GM12878 (cell line): ENCODE measurements around the gene PDF. TPM values are rescaled to one million over a fixed set of nuclear protein-coding genes. Genes with fewer than 3 reads are reported as not detected.

Source experiments
- ATAC-seq: fragments of 200-7000 bp; cut with Tn5 transposase; 3 replicates; pipeline ENCODE4 v1.9.1; 2020; ENCODE audit warnings: mild to moderate bottlenecking, moderate library complexity
- BruUV-seq: library from RNA; stranded (reverse); fragments of 400-500 nt; replicated peaks from 2 replicates; lab custom pipeline; 2021; lab: Mats Ljungman, UMichigan
- CTCF ChIA-PET: fragments of 300-600 bp; sonication (Branson Sonifier 250); formaldehyde crosslinking; extraction: SDS; loops from one replicate; lab custom pipeline; 2021; ENCODE audit warnings: inconsistent platforms; lab: Yijun Ruan, JAX
- POLR2A ChIA-PET: fragments of 350-600 bp; formaldehyde crosslinking; extraction: SDS; loops from one replicate; lab custom pipeline; 2021; ENCODE audit warnings: inconsistent platforms; lab: Charles Lee
- RAD21 ChIA-PET: fragments of 300-600 bp; sonication (Branson Sonifier 250); formaldehyde crosslinking; loops from one replicate; lab custom pipeline; 2023; ENCODE audit warnings: antibody characterized with exemption; ENCODE audit not compliant: unreplicated experiment; lab: Charles Lee
- SMC1A ChIA-PET: fragments of 300-600 bp; sonication (Branson Sonifier 250); formaldehyde crosslinking; loops from one replicate; lab custom pipeline; 2023; ENCODE audit not compliant: unreplicated experiment, uncharacterized antibody; lab: Charles Lee
- DNase-seq: peaks from one replicate; pipeline ENCODE4 v3.0.0-alpha.2; 2011; ENCODE audit warnings: low read depth, low spot score
- FAIRE-seq: peaks from 3 replicates; lab custom pipeline; 2011; peaks lifted over from hg19 to GRCh38; lab: Jason Lieb, UNC
- H2AFZ ChIP-seq: 2 replicates; pipeline ENCODE4 v1.6.0; 2011; ENCODE audit warnings: low read depth, low read length, control low read depth; ENCODE audit not compliant: control insufficient read depth
- H3K27ac ChIP-seq: 2 replicates; pipeline ENCODE4 v1.5.1; 2011; ENCODE audit warnings: control low read depth; ENCODE audit not compliant: control insufficient read depth, insufficient read depth
- H3K27me3 ChIP-seq, 2 experiments: replicated peaks in 1 of 2; 2 replicates each; pipeline versions ENCODE4 v1.6.0 to v1.6.1; 2011; ENCODE audit warnings: low read length in 1 of 2; ENCODE audit not compliant: control insufficient read depth in 2 of 2, insufficient read depth in 2 of 2
- H3K36me3 ChIP-seq, 2 experiments: 2 replicates each; pipeline ENCODE4 v1.5.1; 2011; ENCODE audit warnings: low read length in 1 of 2; ENCODE audit not compliant: control insufficient read depth in 2 of 2, insufficient read depth in 2 of 2
- H3K4me1 ChIP-seq: 2 replicates; pipeline ENCODE4 v1.6.1; 2011; ENCODE audit warnings: mild to moderate bottlenecking, low read length, moderate library complexity, mixed read lengths; ENCODE audit not compliant: control insufficient read depth, insufficient read depth
- H3K4me2 ChIP-seq: 2 replicates; pipeline ENCODE4 v1.6.0; 2011; ENCODE audit warnings: control low read depth; ENCODE audit not compliant: control insufficient read depth, insufficient read depth
- H3K4me3 ChIP-seq: fragments of 200-600 bp; sonication (generic); 2 replicates; pipeline ENCODE4 v1.5.1; 2016
- H3K79me2 ChIP-seq: 2 replicates; pipeline ENCODE4 v1.6.0; 2011; ENCODE audit warnings: low read length; ENCODE audit not compliant: control insufficient read depth, insufficient read depth
- H3K9ac ChIP-seq: 2 replicates; pipeline ENCODE4 v1.8.0; 2011; ENCODE audit warnings: low read length, control low read depth, mixed read lengths; ENCODE audit not compliant: control insufficient read depth, insufficient read depth
- H3K9me3 ChIP-seq: replicated peaks from 3 replicates; pipeline ENCODE4 v1.5.1; 2011; ENCODE audit warnings: mild to moderate bottlenecking, low read length; ENCODE audit not compliant: control insufficient read depth, insufficient read depth
- H4K20me1 ChIP-seq: 2 replicates; pipeline ENCODE4 v1.6.0; 2011; ENCODE audit not compliant: control insufficient read depth, insufficient read depth
- DPF2 ChIP-seq: fragments of 450-650 bp; IDR thresholded peaks from 2 replicates; pipeline ENCODE4 v1.6.1; 2017; ENCODE audit warnings: mild to moderate bottlenecking
- ESRRA ChIP-seq: IDR thresholded peaks from 2 replicates; pipeline ENCODE4 v1.6.1; 2012; ENCODE audit warnings: mild to moderate bottlenecking, low read length, improper control_type of control experiment
- EZH2 ChIP-seq: IDR thresholded peaks from 2 replicates; pipeline ENCODE4 v1.6.1; 2012; ENCODE audit warnings: low read depth, mild to moderate bottlenecking, control low read depth, inconsistent platforms, low read length, borderline replicate concordance; ENCODE audit not compliant: control insufficient read depth
- KDM1A ChIP-seq: fragments of 200-600 bp; sonication (generic); IDR thresholded peaks from 2 replicates; pipeline ENCODE4 v1.6.1; 2016; ENCODE audit warnings: borderline replicate concordance
- NFXL1 ChIP-seq: fragments of 450-650 bp; IDR thresholded peaks from 2 replicates; pipeline ENCODE4 v1.6.1; 2017; ENCODE audit warnings: antibody characterized with exemption, mild to moderate bottlenecking, borderline replicate concordance
- POLR2AphosphoS5 ChIP-seq: IDR thresholded peaks from 2 replicates; pipeline ENCODE4 v1.6.1; 2011; ENCODE audit warnings: mild to moderate bottlenecking, low read length, inconsistent platforms
- RCOR1 ChIP-seq: conservative IDR thresholded peaks from 2 replicates; pipeline ENCODE4 v1.6.1; 2012; ENCODE audit warnings: low read depth, low read length, improper control_type of control experiment
- WGBS: methylation state at CpG from one replicate; pipeline ENCODE4 v1.1.6; 2016; ENCODE audit warnings: low lambda C conversion rate; ENCODE audit not compliant: insufficient replicate concordance, insufficient coverage; ENCODE audit errors: missing lambda C conversion rate; 5-methylcytosine and 5-hydroxymethylcytosine counted together
- in situ Hi-C: fragments of 300-500 bp; cut with MboI; formaldehyde crosslinking; loops from 9 replicates; pipeline ENCODE4 v1.14.3; 2018; ENCODE audit warnings: mixed read lengths
- intact Hi-C: fragments of 100-400 bp; cut with micrococcal nuclease; formaldehyde crosslinking; loops from one replicate; pipeline ENCODE4 v1.14.2; 2022; ENCODE audit not compliant: unreplicated experiment
- polyA plus RNA-seq, 11 experiments: library from polyadenylated mRNA; depleted of rRNA in 4 of 11; unstranded in 6 of 11; stranded (reverse) in 5 of 11; fragments of >200 nt; fragmentation: Nextera tagmentation in 4 of 11; fragmentation: Illumina TruSeq in 1 of 11; extraction: Ambion mirVana in 4 of 11; extraction: Trizol in 1 of 11; gene quantifications; 1 replicate in 1 of 11; 2 replicates in 10 of 11; pipeline versions ENCODE4 v1.2.1 to v1.2.3, GENCODE V29; 2011 to 2016; ENCODE audit warnings: inconsistent platforms in 2 of 11, missing spikeins in 2 of 11, low read depth in 1 of 11
- total RNA-seq, 4 experiments: library from RNA; depleted of rRNA in 3 of 4; stranded (reverse); fragments of >200 nt in 3 of 4; fragmentation: Illumina TruSeq in 1 of 4; extraction: Trizol in 1 of 4; gene quantifications; 2 replicates each; pipeline versions ENCODE4 v1.2.1 to v1.2.3, GENCODE V29; 2013 to 2021
- TF ChIP-seq, protein P1 (sequence below): fragments of 450-650 bp; IDR thresholded peaks from 2 replicates; pipeline ENCODE4 v1.6.1; 2017; ENCODE audit warnings: borderline replicate concordance
- TF ChIP-seq, protein P2 (sequence below): fragments of 150-350 bp; IDR thresholded peaks from 2 replicates; pipeline ENCODE4 v1.6.1; 2014; ENCODE audit warnings: mild to moderate bottlenecking, low read depth, low read length
- TF ChIP-seq, protein P3 (sequence below): fragments of 450-650 bp; IDR thresholded peaks from 2 replicates; pipeline ENCODE4 v1.6.1; 2017; ENCODE audit warnings: mild to moderate bottlenecking
- TF ChIP-seq, protein P4 (sequence below): fragments of 450-650 bp; formaldehyde crosslinking; IDR thresholded peaks from 2 replicates; pipeline ENCODE4 v1.4.0; 2022; ENCODE audit warnings: mild to moderate bottlenecking, moderate library complexity

The PDF gene
- total and polyA plus RNA-seq, 10 of the 15 experiments (the other 5 are each of a cell fraction or from before 2014, with no cell fraction given), result 0.13 to 44.1 (median 16.7) TPM

DNA sequence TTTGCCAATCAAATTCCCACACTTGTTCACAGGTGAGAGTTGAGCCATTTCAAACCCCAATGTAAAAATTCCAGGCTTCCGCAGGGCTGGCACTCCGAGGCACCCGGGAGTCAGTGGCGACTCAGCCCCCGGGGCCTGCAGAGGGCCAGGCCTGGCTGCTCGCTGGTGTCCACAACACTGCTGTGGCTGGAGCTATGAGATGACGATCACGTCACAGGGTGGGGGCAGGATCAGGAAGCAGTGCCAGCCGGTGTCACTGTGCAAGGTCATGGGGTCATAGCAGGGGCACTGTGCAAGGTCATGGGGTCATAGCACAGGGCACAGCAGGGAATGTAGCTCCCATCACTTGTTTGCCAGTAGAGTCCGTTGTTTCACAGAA lies 11.5 kb downstream of the PDF start:
- ChIA-PET SMC1A (interaction anchor here (1.4 kb wide), 1 partner anchor 10 kb away, joined by 4 read pairs; no protein-coding TSS in a partner anchor), RAD21 (no interaction called here), CTCF (interaction anchor here (0.6 kb wide), 1 partner anchor 62 kb away, joined by 3 read pairs; no protein-coding TSS in a partner anchor), POLR2A (no interaction called here)
- Histone ChIP-seq H3K4me3 (no peak overlapping the region), H3K4me2 (no peak overlapping the region), H3K36me3 (peaks cover 24 to 47% of the 10 kb centered on the region in 2 experiments), H3K79me2 (peaks cover 7% of the 10 kb centered on the region), H3K27me3 (no peaks in the 10 kb centered on the region), H3K27ac (no peak overlapping the region), H3K9ac (no peak overlapping the region), H3K9me3 (no peaks in the 10 kb centered on the region), H4K20me1 (no peaks in the 10 kb centered on the region), H3K4me1 (no peaks in the 10 kb centered on the region; the same call in 1 of the 2 replicates), H2AFZ (no peak overlapping the region)
- DNase-seq (no peak), ATAC-seq (no peak), FAIRE-seq (no peak)
- in situ Hi-C loops (no loop called here), intact Hi-C loops (no loop called here)
- WGBS, result 96% methylated on average over 10 of the region's 10 CpGs
- BruUV-seq, result no TSS peak
- TF ChIP-seq DPF2 (no peak), RCOR1 (no peak), ESRRA (no peak), KDM1A (no peak), POLR2AphosphoS5 (no peak), NFXL1 (no peak), EZH2 (no peak)
- TF ChIP-seq, protein P1, sequence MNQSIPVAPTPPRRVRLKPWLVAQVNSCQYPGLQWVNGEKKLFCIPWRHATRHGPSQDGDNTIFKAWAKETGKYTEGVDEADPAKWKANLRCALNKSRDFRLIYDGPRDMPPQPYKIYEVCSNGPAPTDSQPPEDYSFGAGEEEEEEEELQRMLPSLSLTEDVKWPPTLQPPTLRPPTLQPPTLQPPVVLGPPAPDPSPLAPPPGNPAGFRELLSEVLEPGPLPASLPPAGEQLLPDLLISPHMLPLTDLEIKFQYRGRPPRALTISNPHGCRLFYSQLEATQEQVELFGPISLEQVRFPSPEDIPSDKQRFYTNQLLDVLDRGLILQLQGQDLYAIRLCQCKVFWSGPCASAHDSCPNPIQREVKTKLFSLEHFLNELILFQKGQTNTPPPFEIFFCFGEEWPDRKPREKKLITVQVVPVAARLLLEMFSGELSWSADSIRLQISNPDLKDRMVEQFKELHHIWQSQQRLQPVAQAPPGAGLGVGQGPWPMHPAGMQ, result no peak
- TF ChIP-seq, protein P2, sequence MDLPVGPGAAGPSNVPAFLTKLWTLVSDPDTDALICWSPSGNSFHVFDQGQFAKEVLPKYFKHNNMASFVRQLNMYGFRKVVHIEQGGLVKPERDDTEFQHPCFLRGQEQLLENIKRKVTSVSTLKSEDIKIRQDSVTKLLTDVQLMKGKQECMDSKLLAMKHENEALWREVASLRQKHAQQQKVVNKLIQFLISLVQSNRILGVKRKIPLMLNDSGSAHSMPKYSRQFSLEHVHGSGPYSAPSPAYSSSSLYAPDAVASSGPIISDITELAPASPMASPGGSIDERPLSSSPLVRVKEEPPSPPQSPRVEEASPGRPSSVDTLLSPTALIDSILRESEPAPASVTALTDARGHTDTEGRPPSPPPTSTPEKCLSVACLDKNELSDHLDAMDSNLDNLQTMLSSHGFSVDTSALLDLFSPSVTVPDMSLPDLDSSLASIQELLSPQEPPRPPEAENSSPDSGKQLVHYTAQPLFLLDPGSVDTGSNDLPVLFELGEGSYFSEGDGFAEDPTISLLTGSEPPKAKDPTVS, result no peak
- TF ChIP-seq, protein P3, sequence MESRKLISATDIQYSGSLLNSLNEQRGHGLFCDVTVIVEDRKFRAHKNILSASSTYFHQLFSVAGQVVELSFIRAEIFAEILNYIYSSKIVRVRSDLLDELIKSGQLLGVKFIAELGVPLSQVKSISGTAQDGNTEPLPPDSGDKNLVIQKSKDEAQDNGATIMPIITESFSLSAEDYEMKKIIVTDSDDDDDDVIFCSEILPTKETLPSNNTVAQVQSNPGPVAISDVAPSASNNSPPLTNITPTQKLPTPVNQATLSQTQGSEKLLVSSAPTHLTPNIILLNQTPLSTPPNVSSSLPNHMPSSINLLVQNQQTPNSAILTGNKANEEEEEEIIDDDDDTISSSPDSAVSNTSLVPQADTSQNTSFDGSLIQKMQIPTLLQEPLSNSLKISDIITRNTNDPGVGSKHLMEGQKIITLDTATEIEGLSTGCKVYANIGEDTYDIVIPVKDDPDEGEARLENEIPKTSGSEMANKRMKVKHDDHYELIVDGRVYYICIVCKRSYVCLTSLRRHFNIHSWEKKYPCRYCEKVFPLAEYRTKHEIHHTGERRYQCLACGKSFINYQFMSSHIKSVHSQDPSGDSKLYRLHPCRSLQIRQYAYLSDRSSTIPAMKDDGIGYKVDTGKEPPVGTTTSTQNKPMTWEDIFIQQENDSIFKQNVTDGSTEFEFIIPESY, result no peak
- TF ChIP-seq, protein P4, sequence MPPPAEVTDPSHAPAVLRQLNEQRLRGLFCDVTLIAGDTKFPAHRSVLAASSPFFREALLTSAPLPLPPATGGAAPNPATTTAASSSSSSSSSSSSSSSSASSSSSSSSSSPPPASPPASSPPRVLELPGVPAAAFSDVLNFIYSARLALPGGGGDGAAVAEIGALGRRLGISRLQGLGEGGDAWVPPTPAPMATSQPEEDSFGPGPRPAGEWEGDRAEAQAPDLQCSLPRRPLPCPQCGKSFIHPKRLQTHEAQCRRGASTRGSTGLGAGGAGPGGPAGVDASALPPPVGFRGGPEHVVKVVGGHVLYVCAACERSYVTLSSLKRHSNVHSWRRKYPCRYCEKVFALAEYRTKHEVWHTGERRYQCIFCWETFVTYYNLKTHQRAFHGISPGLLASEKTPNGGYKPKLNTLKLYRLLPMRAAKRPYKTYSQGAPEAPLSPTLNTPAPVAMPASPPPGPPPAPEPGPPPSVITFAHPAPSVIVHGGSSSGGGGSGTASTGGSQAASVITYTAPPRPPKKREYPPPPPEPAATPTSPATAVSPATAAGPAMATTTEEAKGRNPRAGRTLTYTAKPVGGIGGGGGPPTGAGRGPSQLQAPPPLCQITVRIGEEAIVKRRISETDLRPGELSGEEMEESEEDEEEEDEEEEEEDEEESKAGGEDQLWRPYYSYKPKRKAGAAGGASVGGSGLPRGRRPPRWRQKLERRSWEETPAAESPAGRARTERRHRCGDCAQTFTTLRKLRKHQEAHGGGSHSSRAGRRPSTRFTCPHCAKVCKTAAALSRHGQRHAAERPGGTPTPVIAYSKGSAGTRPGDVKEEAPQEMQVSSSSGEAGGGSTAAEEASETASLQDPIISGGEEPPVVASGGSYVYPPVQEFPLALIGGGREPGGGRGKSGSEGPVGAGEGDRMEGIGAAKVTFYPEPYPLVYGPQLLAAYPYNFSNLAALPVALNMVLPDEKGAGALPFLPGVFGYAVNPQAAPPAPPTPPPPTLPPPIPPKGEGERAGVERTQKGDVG (CRISPR knock-in tag), result no peak
